PC-3 (cell line): ENCODE measurements around the gene ZNF611. TPM values are rescaled to one million over a fixed set of nuclear protein-coding genes. Genes with fewer than 3 reads are reported as not detected.
"Not testable (repeated sequence)": the region's sequence is repeated elsewhere in the genome, so short reads cannot be mapped to it uniquely, and the experiment has no call there.

Source experiments
- ATAC-seq: fragments of 200-7000 bp; cut with Tn5 transposase; 2 replicates; pipeline ENCODE4 v1.9.1; 2020; ENCODE audit warnings: mild to moderate bottlenecking, moderate library complexity
- BruUV-seq: library from RNA; stranded (reverse); fragments of 400-500 nt; replicated peaks from 2 replicates; lab custom pipeline; 2021; lab: Mats Ljungman, UMichigan
- CTCF ChIA-PET: fragments of 300-600 bp; sonication (Branson Sonifier 250); formaldehyde crosslinking; loops from one replicate; lab custom pipeline; 2022; ENCODE audit warnings: antibody characterized with exemption; lab: Charles Lee
- POLR2A ChIA-PET: fragments of 300-600 bp; sonication (Branson Sonifier 250); formaldehyde crosslinking; loops from one replicate; lab custom pipeline; 2022; ENCODE audit warnings: antibody characterized with exemption; ENCODE audit not compliant: unreplicated experiment; lab: Charles Lee
- DNase-seq: peaks from one replicate; pipeline ENCODE4 v3.0.0-alpha.2; 2015
- H2AFZ ChIP-seq: fragments of 300-600 bp; sonication (generic); 2 replicates; pipeline ENCODE4 v1.6.0; 2016; ENCODE audit warnings: antibody characterized with exemption, low read length
- H3F3A ChIP-seq: fragments of 300-600 bp; sonication (generic); one replicate; pipeline ENCODE4 v1.6.0; 2017; ENCODE audit warnings: antibody characterized with exemption, low read length, control low read depth, mild to moderate bottlenecking; ENCODE audit not compliant: unreplicated experiment
- H3K27ac ChIP-seq: fragments of 300-600 bp; sonication (generic); 2 replicates; pipeline ENCODE4 v1.5.1; 2016; ENCODE audit warnings: mild to moderate bottlenecking, low read length
- H3K27me3 ChIP-seq: fragments of 300-600 bp; sonication (generic); 2 replicates; pipeline ENCODE4 v1.6.1; 2016; ENCODE audit warnings: low read length, mixed read lengths
- H3K36me3 ChIP-seq: fragments of 300-600 bp; sonication (generic); 2 replicates; pipeline ENCODE4 v1.6.1; 2016; ENCODE audit warnings: low read depth, mixed run types, low read length, mixed read lengths
- H3K4me1 ChIP-seq: fragments of 300-600 bp; sonication (generic); 2 replicates; pipeline ENCODE4 v1.5.1; 2016; ENCODE audit warnings: low read length; ENCODE audit not compliant: insufficient read depth
- H3K4me2 ChIP-seq: fragments of 300-600 bp; sonication (generic); 2 replicates; pipeline ENCODE4 v1.6.0; 2016; ENCODE audit warnings: low read length
- H3K4me3 ChIP-seq: fragments of 300-600 bp; sonication (generic); 2 replicates; pipeline ENCODE4 v1.5.1; 2016; ENCODE audit warnings: mild to moderate bottlenecking, low read length, mixed read lengths
- H3K79me2 ChIP-seq: fragments of 300-600 bp; sonication (generic); 2 replicates; pipeline ENCODE4 v1.6.1; 2017; ENCODE audit warnings: low read length, mixed read lengths
- H3K9ac ChIP-seq: fragments of 300-600 bp; sonication (generic); 2 replicates; pipeline ENCODE4 v1.6.0; 2016; ENCODE audit warnings: mild to moderate bottlenecking, low read length
- H3K9me2 ChIP-seq: fragments of 300-600 bp; sonication (generic); replicated peaks from 2 replicates; pipeline ENCODE4 v1.6.1; 2016; ENCODE audit warnings: mixed run types, low read length, mixed read lengths
- H3K9me3 ChIP-seq: fragments of 300-600 bp; sonication (generic); 2 replicates; pipeline ENCODE4 v1.6.1; 2016; ENCODE audit warnings: low read length, mixed read lengths
- H4K20me1 ChIP-seq: fragments of 300-600 bp; sonication (generic); 2 replicates; pipeline ENCODE4 v1.6.1; 2016; ENCODE audit warnings: low read length, mixed read lengths
- CTCF ChIP-seq: fragments of 300-600 bp; sonication (generic); conservative IDR thresholded peaks from 2 replicates; pipeline ENCODE4 v1.5.1; 2017; ENCODE audit warnings: antibody characterized with exemption, low read depth, mild to moderate bottlenecking, low read length
- EZH2 ChIP-seq: fragments of 300-600 bp; sonication (generic); IDR thresholded peaks from one replicate; pipeline ENCODE4 v1.6.1; 2017; ENCODE audit warnings: antibody characterized with exemption, mild to moderate bottlenecking, low read length; ENCODE audit not compliant: unreplicated experiment
- EZH2phosphoT487 ChIP-seq: fragments of 300-600 bp; sonication (generic); IDR thresholded peaks from 2 replicates; pipeline ENCODE4 v1.6.1; 2018; ENCODE audit warnings: mild to moderate bottlenecking, antibody characterized with exemption, low read length, borderline replicate concordance
- intact Hi-C: fragments of 100-400 bp; cut with micrococcal nuclease; formaldehyde crosslinking; loops from 2 replicates; pipeline ENCODE4 v1.9.0; 2023
- total RNA-seq: library from RNA; depleted of rRNA; stranded (reverse); fragments of >200 nt; gene quantifications from 2 replicates; pipeline ENCODE4 v1.2.3, GENCODE V29; 2014

Gene ZNF611
- total RNA-seq, 1 experiment from 2014 or later: 8.4 TPM

GRCh38 chr19:52739576-52739975 is 4.7 kb upstream of the ZNF611 start:
- BruUV-seq: no TSS peak
- no peaks in the 10 kb centered on the region for H3K27me3 ChIP-seq
- no peak for DNase-seq
- no peak overlapping the region for H2AFZ ChIP-seq
- no peaks in the 10 kb centered on the region for H3F3A ChIP-seq
- CTCF ChIA-PET: no interaction called here
- intact Hi-C loops: loop anchor here (5.0 kb wide), 1 partner anchor 183 kb away; the partner anchor contains the start of gene ZNF888
- no peak overlapping the region for H3K4me2 ChIP-seq
- H3K9ac ChIP-seq: no peak overlapping the region
- TF ChIP-seq EZH2 (no peak), CTCF (no peak), EZH2phosphoT487 (no peak)
- H3K9me3 ChIP-seq: peaks cover 11% of the 10 kb centered on the region; the same call in 1 of the 2 replicates
- peaks cover 2% of the 10 kb centered on the region; the same call in 1 of the 2 replicates for H3K79me2 ChIP-seq
- no peaks in the 10 kb centered on the region for H3K36me3 ChIP-seq
- no peaks in the 10 kb centered on the region for H3K9me2 ChIP-seq
- peaks cover 9% of the 10 kb centered on the region; the same call in 1 of the 2 replicates for H3K4me1 ChIP-seq
- POLR2A ChIA-PET: no interaction called here
- no peaks in the 10 kb centered on the region for H4K20me1 ChIP-seq
- H3K27ac ChIP-seq: no peak overlapping the region
- no peak for ATAC-seq
- no peak overlapping the region for H3K4me3 ChIP-seq

DNA sequence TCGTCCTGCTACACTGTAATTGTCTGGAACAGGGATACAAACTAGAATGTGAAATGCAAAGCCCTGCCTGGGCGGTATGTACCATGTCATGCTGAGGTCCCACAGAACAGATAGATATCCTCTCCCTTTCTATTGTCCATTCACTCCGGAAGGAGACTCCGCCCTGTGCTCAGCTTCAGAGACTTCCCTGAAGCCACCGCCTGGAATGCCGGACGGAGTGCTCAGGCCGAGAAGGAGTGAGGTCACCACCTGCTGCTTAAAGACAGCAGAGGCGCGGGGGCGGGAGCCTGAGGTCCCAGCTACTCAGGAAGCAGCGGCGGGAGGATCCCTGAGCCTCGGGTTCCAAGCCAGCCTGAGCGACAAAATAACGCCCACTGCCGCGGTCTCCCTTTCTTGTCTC is 890 bp upstream of the ZNF611 start:
- peak overlapping the region; percentile 86 for H2AFZ ChIP-seq
- BruUV-seq: no TSS peak
- DNase-seq (peak; percentile 69), ATAC-seq (peak; percentile 31)
- no peaks in the 10 kb centered on the region for H3K27me3 ChIP-seq
- no peaks in the 10 kb centered on the region for H3K36me3 ChIP-seq
- no peaks in the 10 kb centered on the region for H4K20me1 ChIP-seq
- no peak for TF ChIP-seq EZH2
- no peak for TF ChIP-seq EZH2phosphoT487
- TF ChIP-seq CTCF: no peak
- intact Hi-C loops: loop anchor here (5.0 kb wide), 1 partner anchor 187 kb away; the partner anchor contains the start of gene ZNF888
- peaks cover 9% of the 10 kb centered on the region; the same call in 1 of the 2 replicates for H3K4me1 ChIP-seq
- H3K27ac ChIP-seq: peak overlapping the region; percentile 29
- POLR2A ChIA-PET: interaction anchor here (0.7 kb wide), 1 partner anchor 689 kb away, joined by 3 read pairs; no protein-coding TSS in a partner anchor
- peak overlapping the region; percentile 88 for H3K4me2 ChIP-seq
- H3K4me3 ChIP-seq: no peak overlapping the region
- peaks cover 11% of the 10 kb centered on the region; the same call in 1 of the 2 replicates for H3K9me3 ChIP-seq
- H3K9ac ChIP-seq: 0 out of 2 replicates have a peak overlapping the region, but pooled peaks have one; percentile 1
- no peaks in the 10 kb centered on the region for H3F3A ChIP-seq
- CTCF ChIA-PET: no interaction called here
- H3K79me2 ChIP-seq: peaks cover 26% of the 10 kb centered on the region
- no peaks in the 10 kb centered on the region for H3K9me2 ChIP-seq

- peaks cover 9% of the 10 kb centered on the region; the same call in 1 of the 2 replicates for H3K4me1 ChIP-seq
- TF ChIP-seq EZH2 (no peak), EZH2phosphoT487 (no peak), CTCF (no peak)
- H2AFZ ChIP-seq: peak overlapping the region; percentile 86
- ATAC-seq: peak; percentile 18
- H3K9ac ChIP-seq: peak overlapping the region; percentile 89
- no peaks in the 10 kb centered on the region for H4K20me1 ChIP-seq
- H3K79me2 ChIP-seq: peaks cover 32% of the 10 kb centered on the region
- no peaks in the 10 kb centered on the region for H3K9me2 ChIP-seq
- ChIA-PET POLR2A (no interaction called here), CTCF (no interaction called here)
- H3K4me3 ChIP-seq: peak overlapping the region; percentile 84
- H3K36me3 ChIP-seq: peaks cover 2% of the 10 kb centered on the region; the same call in 1 of the 2 replicates
- peak overlapping the region; percentile 44 for H3K27ac ChIP-seq
- H3K27me3 ChIP-seq: no peaks in the 10 kb centered on the region
- DNase-seq: no peak
- H3F3A ChIP-seq: no peaks in the 10 kb centered on the region
- H3K9me3 ChIP-seq: peaks cover 11% of the 10 kb centered on the region; the same call in 1 of the 2 replicates
- intact Hi-C loops: no loop called here
- BruUV-seq: TSS peak; percentile 94
- H3K4me2 ChIP-seq: peak overlapping the region; percentile 88
Observed at GRCh38 chr19:52734331-52734892, 432 bp downstream of the ZNF611 start.

DNA sequence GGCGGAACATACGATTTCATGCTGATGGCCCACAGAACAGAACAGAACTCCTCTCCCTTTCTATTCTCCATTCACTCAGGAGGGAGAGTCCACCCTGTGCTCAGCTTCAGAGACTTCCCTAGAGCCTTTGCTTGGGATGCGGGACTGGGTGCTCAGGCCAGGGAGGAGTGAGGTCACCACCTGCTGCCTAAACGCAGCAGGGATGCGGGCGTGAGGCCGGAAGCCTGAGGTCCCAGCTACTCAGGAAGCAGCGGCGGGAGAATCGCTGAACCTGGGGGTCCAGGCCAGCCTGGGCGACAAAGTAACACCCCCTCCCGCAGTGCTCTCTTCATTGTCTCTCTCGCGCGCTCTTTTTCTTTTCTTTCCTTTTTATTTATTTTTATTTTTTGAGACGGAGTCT is 8.8 kb downstream of the ZNF611 start:
- peaks cover 21% of the 10 kb centered on the region for H3K4me1 ChIP-seq
- DNase-seq, H3K27ac ChIP-seq, H3K9me3 ChIP-seq, H3K27me3 ChIP-seq, H3K4me3 ChIP-seq, H3K4me2 ChIP-seq, H3K9me2 ChIP-seq, CTCF ChIA-PET, BruUV-seq, H2AFZ ChIP-seq, H3K79me2 ChIP-seq, POLR2A ChIA-PET, H4K20me1 ChIP-seq, ATAC-seq, H3F3A ChIP-seq, H3K9ac ChIP-seq: not testable (repeated sequence)
- intact Hi-C loops: loop anchor here (10.0 kb wide), 1 partner anchor 51 kb away; no protein-coding TSS in a partner anchor
- H3K36me3 ChIP-seq: peaks cover 35% of the 10 kb centered on the region
